Activated CD4-positive, alpha-beta T cell treated with anti-CD3 and anti-CD28 coated beads, Interleukin-2, amount 50 U/mL, for 16 hours (primary cell): Measurements from ENCODE around the gene HDAC4.

Experiments used
- DNase-seq: peaks from one replicate; pipeline ENCODE4 v3.0.0-alpha.2; 2020

HDAC4 gene

DNA sequence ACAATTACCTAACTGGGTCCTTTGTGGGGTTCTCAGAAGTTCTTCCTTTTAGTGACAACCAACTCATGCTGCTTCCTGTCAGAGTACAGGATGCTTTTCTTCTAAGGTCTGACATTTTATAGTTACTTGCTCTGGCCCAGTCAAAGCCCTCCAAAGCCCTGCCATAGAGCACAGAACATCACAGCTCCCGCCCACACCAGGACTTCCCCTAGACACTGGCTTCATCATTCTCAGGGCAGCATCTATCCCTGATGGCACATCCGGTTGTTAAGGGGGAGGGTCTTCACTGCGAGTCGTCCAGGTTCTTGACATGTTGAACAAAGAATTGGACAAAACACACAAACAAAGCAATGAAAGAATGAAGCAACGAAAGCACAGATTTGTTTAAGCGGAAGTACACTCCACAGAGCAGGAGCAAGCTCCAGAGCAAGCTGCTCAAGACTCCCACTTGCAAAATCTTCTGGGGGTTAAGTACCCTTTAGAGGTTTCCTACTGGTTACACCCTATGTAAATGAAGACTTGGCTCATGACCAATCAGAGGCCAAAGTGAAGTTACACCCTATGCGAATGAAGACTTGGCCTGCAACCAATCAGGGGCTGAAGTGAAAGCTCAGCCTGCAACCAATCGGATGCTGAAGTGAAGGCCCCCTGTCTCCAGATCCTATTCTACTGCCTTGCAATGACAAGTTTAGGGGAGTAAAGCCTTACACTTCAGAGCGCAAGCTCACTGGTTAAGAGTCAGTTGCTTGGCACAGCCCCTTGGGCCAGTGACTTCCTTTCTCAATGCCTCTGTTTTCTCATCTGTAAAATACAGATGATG, 79.0 kb downstream of the HDAC4 start:
- DNase-seq: peak; percentile 57

- DNase-seq: no peak
Observed at GRCh38 chr2:239318790-239319661, 81.8 kb downstream of the HDAC4 start.

GRCh38 chr2:239318151-239318611, 82.6 kb downstream of the HDAC4 start:
- no peak for DNase-seq

GRCh38 chr2:239316562-239317465, 84.0 kb downstream of the HDAC4 start:
- no peak for DNase-seq

GRCh38 chr2:239315308-239315707, 85.5 kb downstream of the HDAC4 start:
- DNase-seq: no peak

GRCh38 chr2:239313776-239314175, 87.0 kb downstream of the HDAC4 start:
- DNase-seq: no peak

DNA sequence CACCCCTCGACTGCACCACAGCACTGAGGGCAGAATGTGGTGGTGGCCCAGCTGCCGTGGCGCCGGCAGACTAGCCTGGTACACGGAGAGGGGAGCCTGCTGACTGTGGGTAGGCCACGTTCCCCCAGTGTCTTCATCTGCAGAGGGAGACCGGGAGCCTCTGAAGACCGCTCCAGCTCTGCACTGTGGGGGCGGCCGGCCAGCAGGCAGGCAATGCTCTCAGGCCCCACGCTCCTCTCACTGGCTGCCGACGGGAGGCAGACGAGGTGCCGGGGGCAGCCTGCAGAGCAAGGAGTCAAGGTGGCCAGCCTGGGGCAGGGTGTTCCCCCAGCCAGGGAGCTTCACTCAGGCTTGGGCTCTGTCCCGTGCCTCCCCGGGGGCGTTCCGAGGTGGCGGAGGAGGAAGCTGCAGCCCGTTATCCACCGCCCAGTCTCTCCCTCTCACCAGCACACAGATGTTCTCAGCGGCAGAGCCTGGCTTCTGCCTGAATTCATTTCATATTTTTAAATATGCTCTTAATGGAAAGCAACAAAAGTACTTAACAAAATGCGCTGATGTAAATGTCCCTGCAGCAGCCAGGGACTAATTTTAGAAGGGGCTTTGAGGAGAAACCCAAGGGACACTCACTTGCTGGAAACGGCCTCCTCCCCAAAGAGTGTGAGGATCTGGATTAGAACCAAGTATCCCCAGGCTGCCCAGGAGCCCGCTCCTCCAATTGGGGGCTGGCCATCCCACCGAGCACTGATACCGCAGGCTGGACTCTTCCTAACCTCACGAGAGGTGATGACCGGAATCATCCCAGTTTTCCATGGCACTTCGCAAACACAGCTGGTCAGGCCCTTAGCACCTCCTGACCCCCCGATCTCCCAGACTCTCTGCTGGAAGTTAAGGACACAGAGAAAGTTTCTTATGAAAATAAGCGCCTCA, 87.8 kb downstream of the HDAC4 start:
- no peak for DNase-seq

DNA sequence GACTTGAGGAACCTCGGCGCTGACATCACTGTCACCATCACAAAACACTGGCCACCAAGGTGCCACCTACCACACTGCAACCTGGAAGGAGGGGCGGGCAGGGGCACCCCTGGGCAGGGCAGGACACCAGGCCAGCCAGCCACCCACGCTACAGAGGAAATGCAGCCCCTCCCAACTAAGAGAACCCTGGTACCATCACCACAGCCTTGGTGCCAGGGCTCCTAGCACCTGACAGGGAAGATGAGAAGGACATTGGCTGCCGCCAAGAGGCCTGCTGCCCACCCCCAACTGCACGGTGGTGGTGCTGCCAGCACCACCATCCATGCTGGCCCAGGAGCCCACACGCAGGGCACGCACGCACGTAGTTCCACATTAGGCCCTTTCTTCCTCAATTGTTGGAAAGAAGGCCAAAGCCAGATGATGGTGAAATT, 88.7 kb downstream of the HDAC4 start:
- DNase-seq: no peak

DNA sequence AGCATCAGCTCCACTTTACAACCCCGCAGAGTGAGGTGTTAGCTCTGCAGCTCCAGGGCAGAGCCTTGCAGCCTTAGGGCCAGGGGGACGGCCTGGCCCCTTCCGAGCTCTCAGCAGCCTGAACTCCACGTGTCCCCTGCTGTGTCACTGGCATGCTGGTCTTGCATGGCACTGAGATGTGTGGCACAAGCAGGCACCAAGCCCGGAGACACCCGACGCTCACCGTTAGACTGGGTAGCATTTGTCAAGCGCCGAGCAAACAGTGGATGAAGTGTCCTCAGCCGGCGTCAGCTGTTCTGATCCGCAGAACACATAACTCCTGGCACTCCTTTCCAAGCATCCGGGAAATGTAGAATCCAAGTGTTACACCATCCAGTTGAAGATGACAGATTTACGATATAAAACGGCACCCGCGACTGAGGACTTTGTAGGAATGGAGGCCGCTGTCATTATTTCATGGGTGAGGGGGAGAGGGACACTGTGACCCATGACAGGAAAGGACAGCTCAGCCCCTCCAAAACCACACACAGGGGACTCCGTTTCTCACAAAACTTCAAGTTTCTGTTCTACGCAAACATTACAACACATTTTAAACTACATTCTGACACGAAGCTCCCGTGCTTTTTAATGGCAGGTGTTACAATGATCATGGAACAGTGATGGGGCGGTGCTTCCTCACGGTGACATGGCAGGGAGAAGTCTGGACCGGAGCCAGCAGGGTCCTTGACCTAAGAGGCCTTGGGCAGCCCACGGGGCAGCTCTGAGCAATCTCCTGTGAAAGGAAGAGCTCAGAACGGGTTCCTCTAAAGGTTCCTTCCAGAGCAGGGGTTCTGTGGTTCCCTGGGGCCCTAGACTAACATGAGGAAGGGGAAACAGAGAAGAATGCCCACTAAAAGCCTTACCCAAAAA, 89.4 kb downstream of the HDAC4 start:
- DNase-seq: no peak

DNA sequence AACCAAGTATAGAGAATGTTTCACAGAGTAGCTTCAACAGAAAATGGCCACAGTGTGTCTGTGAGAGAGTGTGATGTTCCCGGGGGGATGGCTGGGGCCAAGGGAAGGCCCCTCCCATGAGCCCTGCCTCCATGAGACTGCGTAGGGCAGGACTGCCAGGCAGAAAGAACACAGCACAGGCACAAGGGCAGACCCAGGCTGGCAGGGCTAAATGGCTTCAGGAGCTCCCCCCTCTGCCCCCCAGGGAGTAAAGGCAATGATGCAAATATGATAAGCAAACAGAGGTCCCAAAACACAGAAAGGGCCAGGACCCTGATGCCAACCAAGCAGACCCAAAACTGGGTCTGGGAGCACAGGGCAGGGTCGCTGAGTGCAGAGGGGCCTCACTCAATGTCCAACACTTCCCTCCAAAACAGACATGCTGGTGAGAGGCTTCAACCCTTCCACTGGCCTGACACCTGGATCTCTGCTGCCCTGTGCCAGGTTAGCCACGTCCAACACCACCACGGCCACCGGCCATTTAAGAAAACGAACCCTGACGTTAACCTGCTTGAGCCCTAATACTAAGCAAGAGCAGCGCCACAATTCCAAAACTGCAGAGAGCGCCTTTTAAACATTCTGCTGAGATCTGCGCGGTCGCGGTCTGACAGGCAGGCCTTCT, 90.3 kb downstream of the HDAC4 start:
- no peak for DNase-seq

GRCh38 chr2:239309398-239310245, 91.2 kb downstream of the HDAC4 start:
- DNase-seq: no peak

DNA sequence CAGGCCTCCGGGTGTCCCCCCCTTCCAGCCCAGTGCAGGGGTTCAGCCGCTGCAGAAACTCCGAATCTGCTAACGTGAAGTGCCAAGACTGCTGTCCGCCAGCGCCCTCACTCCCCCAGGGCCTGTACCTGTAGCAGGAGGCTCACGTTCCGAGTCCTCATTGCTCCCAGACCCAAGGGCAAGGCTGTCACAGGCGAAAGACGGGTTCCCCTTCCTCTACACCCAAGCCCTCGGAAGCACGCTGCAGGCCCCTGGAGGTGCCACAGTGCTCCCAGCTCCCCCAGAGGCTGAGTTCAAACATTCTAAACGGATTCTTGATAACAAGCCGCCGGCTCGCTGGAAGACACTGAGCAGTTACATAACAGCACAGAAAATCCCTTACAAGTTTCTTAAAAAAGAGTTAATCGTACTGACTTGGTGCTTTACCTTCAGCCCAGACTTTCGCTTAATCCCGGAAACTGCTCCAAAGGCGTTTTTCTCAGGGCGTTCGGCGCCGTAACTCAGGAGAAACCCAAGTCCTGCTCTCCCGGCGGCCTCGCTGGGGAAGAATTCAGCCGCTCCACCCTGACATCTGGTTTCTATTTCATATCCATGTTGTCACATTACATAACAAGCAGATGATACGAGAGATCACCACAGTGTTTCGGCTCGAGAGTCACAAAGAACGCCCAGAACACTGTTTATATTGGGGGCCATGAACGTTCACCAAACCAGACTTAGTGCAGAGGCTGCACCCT, 92.0 kb downstream of the HDAC4 start:
- DNase-seq: no peak

GRCh38 chr2:239307921-239308613, 92.8 kb downstream of the HDAC4 start:
- no peak for DNase-seq

- DNase-seq: no peak
Observed at GRCh38 chr2:239307221-239307569, 93.6 kb downstream of the HDAC4 start.

DNA sequence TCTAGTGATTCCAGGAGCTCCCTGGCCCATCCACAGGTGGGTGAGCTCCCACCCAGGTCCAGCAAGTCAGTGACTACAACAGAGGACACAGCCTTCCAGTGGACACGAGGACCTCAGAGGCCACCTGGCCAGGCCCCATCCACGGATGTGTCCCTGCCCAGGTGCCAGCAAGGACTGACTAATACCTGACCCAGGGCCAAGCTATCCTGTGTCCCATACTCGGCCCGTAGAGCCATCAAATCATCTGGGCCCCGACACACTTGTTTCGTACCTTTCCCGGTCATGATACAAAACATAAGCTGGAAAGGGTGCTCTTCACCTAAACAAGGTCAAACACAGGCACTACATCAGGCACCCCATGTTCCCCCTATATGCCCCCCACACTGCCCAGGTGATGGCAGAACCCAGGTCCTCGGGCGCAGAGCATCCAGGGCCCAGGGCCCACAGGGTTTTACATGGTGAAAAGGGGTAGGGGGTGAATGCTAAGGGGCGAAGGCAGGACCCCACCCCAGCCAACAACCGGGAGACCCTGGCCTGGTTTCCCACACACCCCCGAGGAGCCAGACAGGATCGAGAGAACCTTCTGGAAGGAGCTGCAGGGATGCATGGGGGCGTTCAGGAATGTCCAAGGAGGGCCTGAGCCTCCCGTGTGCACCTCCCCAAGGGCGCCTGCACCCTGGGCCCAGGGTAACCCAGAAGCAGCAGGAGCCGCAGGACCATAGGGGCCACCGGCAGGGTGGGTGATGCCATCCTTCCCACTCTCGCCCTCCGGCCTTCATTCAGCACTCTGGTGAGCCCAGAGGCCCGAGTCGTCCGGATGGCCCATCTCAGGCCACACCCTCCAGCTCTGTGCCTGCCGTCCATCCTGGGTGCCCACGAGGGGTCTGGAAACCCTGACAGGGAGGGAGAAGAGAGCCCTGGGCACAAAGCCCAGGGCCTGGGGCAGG, 94.3 kb downstream of the HDAC4 start:
- no peak for DNase-seq

- no peak for DNase-seq
Observed at GRCh38 chr2:239305771-239306170, 95.0 kb downstream of the HDAC4 start.

DNA sequence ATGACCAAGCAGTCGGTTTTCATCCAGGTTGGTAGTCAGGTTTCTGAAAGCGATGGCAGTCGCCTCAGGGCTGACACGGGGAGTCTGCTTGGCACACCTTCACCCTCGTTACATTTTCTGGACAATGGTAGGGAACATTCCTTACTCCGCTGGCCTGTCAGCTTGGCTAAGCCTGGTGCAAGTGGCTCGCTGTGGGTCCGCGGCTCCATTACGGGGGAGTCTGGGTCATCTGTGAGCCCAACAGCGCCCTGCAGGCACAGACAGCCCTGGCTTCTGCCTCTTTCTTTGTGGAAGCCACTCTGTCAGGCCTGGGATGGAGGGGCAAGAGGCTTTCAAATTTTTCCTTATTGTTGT, 95.6 kb downstream of the HDAC4 start:
- DNase-seq: no peak
